ENCODE data around the gene SMAD4.

The SMAD4 gene

GRCh38 chr18:51009072-51009471 is 20.9 kb upstream of the SMAD4 start:
- no peak for TF ChIP-seq CTCF (IDR thresholded peaks at IDR 0.05; ENCODE audit: extremely low read depth, insufficient read depth, missing control alignments)
- DNase-seq (ENCODE audit: low spot score): no peak
- in situ Hi-C loops (cut with MboI; ENCODE audit: low pct_unique_long_range_greater_than_20kb, low sequenced_read_pairs, unreplicated experiment): no loop called here

GRCh38 chr18:51010218-51010617 is 19.8 kb upstream of the SMAD4 start:
- TF ChIP-seq CTCF (IDR thresholded peaks at IDR 0.05; ENCODE audit: extremely low read depth, insufficient read depth, missing control alignments): no peak
- DNase-seq (ENCODE audit: low spot score): no peak
- in situ Hi-C loops (cut with MboI; ENCODE audit: low pct_unique_long_range_greater_than_20kb, low sequenced_read_pairs, unreplicated experiment): no loop called here

GRCh38 chr18:51011709-51012108 is 18.3 kb upstream of the SMAD4 start:
- in situ Hi-C loops (cut with MboI; ENCODE audit: low pct_unique_long_range_greater_than_20kb, low sequenced_read_pairs, unreplicated experiment): no loop called here
- DNase-seq (ENCODE audit: low spot score): no peak
- TF ChIP-seq CTCF (IDR thresholded peaks at IDR 0.05; ENCODE audit: extremely low read depth, insufficient read depth, missing control alignments): no peak

GRCh38 chr18:51012441-51012840 is 17.6 kb upstream of the SMAD4 start:
- no peak for DNase-seq (ENCODE audit: low spot score)
- TF ChIP-seq CTCF (IDR thresholded peaks at IDR 0.05; ENCODE audit: extremely low read depth, insufficient read depth, missing control alignments): no peak
- in situ Hi-C loops (cut with MboI; ENCODE audit: low pct_unique_long_range_greater_than_20kb, low sequenced_read_pairs, unreplicated experiment): no loop called here

- in situ Hi-C loops (cut with MboI; ENCODE audit: low pct_unique_long_range_greater_than_20kb, low sequenced_read_pairs, unreplicated experiment): no loop called here
- DNase-seq (ENCODE audit: low spot score): no peak
- no peak for TF ChIP-seq CTCF (IDR thresholded peaks at IDR 0.05; ENCODE audit: extremely low read depth, insufficient read depth, missing control alignments)
Observed at GRCh38 chr18:51013259-51013658, 16.8 kb upstream of the SMAD4 start.

GRCh38 chr18:51017140-51017879 is 12.7 kb upstream of the SMAD4 start:
- TF ChIP-seq CTCF (IDR thresholded peaks at IDR 0.05; ENCODE audit: extremely low read depth, insufficient read depth, missing control alignments): no peak
- in situ Hi-C loops (cut with MboI; ENCODE audit: low pct_unique_long_range_greater_than_20kb, low sequenced_read_pairs, unreplicated experiment): no loop called here
- DNase-seq (ENCODE audit: low spot score): no peak
